ENCODE measurements around the gene ARFIP1. TPM values are rescaled to one million over a fixed set of nuclear protein-coding genes. Genes with fewer than 3 reads are reported as not detected.

Gene ARFIP1
- total and polyA plus RNA-seq, 2 donors (not counting 1 experiment from before 2014, with no cell fraction given) = 11.1 to 23.5 TPM

- Histone ChIP-seq H3K9ac (ENCODE audit: low read length) (no peak overlapping the region), H3K9me3 (ENCODE audit: control extremely low read depth in 1 of 3, control insufficient read depth in 2 of 3, insufficient read depth in 1 of 3, low read length in 2 of 3) (peaks cover 4 to 14% (median 6%) of the 10 kb centered on the region in 3 donors), H3K36me3 (replicated peaks in 1 of 2; ENCODE audit: control extremely low read depth in 1 of 2, control insufficient read depth in 1 of 2, extremely low read depth in 1 of 2, insufficient read depth in 2 of 2, low read length in 1 of 2) (no peaks in the 10 kb centered on the region), H3K27me3 (replicated peaks in 1 of 4; ENCODE audit: control extremely low read depth in 1 of 4, control insufficient read depth in 3 of 4, insufficient read depth in 4 of 4, low read length in 3 of 4) (no peaks in the 10 kb centered on the region), H3K4me3 (ENCODE audit: control extremely low read depth in 1 of 5, extremely low read depth in 1 of 5, insufficient read depth in 1 of 5, low read depth in 2 of 5, low read length in 4 of 5) (no peak overlapping the region), H4K20me1 (ENCODE audit: control insufficient read depth, insufficient read depth, low read length, poor library complexity, severe bottlenecking) (no peaks in the 10 kb centered on the region), H3K4me2 (replicated peaks; ENCODE audit: low read depth, low read length, poor library complexity, severe bottlenecking) (no peak overlapping the region), H3K4me1 (ENCODE audit: control insufficient read depth in 2 of 2, insufficient read depth in 2 of 2, low read length in 2 of 2) (no peaks in the 10 kb centered on the region), H3K79me2 (ENCODE audit: control insufficient read depth, insufficient read depth, low read length) (no peaks in the 10 kb centered on the region), H2AFZ (ENCODE audit: insufficient read depth, low read depth, low read length, poor library complexity, severe bottlenecking) (no peak overlapping the region), H3K27ac (ENCODE audit: low read length in 2 of 2) (no peak overlapping the region)
- ChIA-PET CTCF (no interaction called here), POLR2A (no interaction called here)
- Mint-ChIP-seq H3K4me3 (no peak overlapping the region), H3K27ac (no peak overlapping the region), H3K9me3 (ENCODE audit: insufficient read depth) (peaks cover 3% of the 10 kb centered on the region), H3K4me1 (no peaks in the 10 kb centered on the region), H3K27me3 (no peaks in the 10 kb centered on the region)
- 85% methylated on average over 2 of the region's 3 CpGs for WGBS (ENCODE audit: insufficient coverage)
- intact Hi-C loops (cut with micrococcal nuclease) = no loop called here
- no peak for DNase-seq
- no peak for TF ChIP-seq EZH2 (IDR thresholded peaks at IDR 0.05; ENCODE audit: borderline replicate concordance, insufficient read depth, low read depth, low read length, poor library complexity, severe bottlenecking)
- TF ChIP-seq CTCF (IDR thresholded peaks at IDR 0.05) = no peak
- no peak for ATAC-seq (ENCODE audit: low read depth)
Measured at GRCh38 chr4:152917543-152918395, 138.0 kb downstream of the ARFIP1 start.

GRCh38 chr4:152919826-152920225 lies 140.1 kb downstream of the ARFIP1 start:
- POLR2A ChIA-PET = no interaction called here
- intact Hi-C loops (cut with micrococcal nuclease) = no loop called here
- H3K9me3 ChIP-seq (ENCODE audit: control extremely low read depth in 1 of 3, control insufficient read depth in 2 of 3, insufficient read depth in 1 of 3, low read length in 2 of 3) = peaks cover 4 to 14% (median 6%) of the 10 kb centered on the region in 3 donors
- Mint-ChIP-seq H3K27ac (no peak overlapping the region), H3K9me3 (ENCODE audit: insufficient read depth) (peaks cover 3% of the 10 kb centered on the region), H3K27me3 (no peaks in the 10 kb centered on the region), H3K4me1 (no peaks in the 10 kb centered on the region), H3K4me3 (no peak overlapping the region)
- no peak overlapping the region for H2AFZ ChIP-seq (ENCODE audit: insufficient read depth, low read depth, low read length, poor library complexity, severe bottlenecking)
- DNase-seq (no peak), ATAC-seq (ENCODE audit: low read depth) (no peak)
- no peak overlapping the region for H3K4me3 ChIP-seq (ENCODE audit: control extremely low read depth in 1 of 5, extremely low read depth in 1 of 5, insufficient read depth in 1 of 5, low read depth in 2 of 5, low read length in 4 of 5)
- no peaks in the 10 kb centered on the region for H3K4me1 ChIP-seq (ENCODE audit: control insufficient read depth in 2 of 2, insufficient read depth in 2 of 2, low read length in 2 of 2)
- H3K9ac ChIP-seq (ENCODE audit: low read length) = no peak overlapping the region
- no peak overlapping the region for H3K4me2 ChIP-seq (replicated peaks; ENCODE audit: low read depth, low read length, poor library complexity, severe bottlenecking)
- no peaks in the 10 kb centered on the region for H3K36me3 ChIP-seq (replicated peaks in 1 of 2; ENCODE audit: control extremely low read depth in 1 of 2, control insufficient read depth in 1 of 2, extremely low read depth in 1 of 2, insufficient read depth in 2 of 2, low read length in 1 of 2)
- H4K20me1 ChIP-seq (ENCODE audit: control insufficient read depth, insufficient read depth, low read length, poor library complexity, severe bottlenecking) = no peaks in the 10 kb centered on the region
- H3K79me2 ChIP-seq (ENCODE audit: control insufficient read depth, insufficient read depth, low read length) = no peaks in the 10 kb centered on the region
- CTCF ChIA-PET = no interaction called here
- H3K27ac ChIP-seq (ENCODE audit: low read length in 2 of 2) = no peak overlapping the region
- no peaks in the 10 kb centered on the region for H3K27me3 ChIP-seq (replicated peaks in 1 of 4; ENCODE audit: control extremely low read depth in 1 of 4, control insufficient read depth in 3 of 4, insufficient read depth in 4 of 4, low read length in 3 of 4)
- no CpG with 5 or more reads among the region's 2 CpGs for WGBS (ENCODE audit: insufficient coverage)
- TF ChIP-seq EZH2 (IDR thresholded peaks at IDR 0.05; ENCODE audit: borderline replicate concordance, insufficient read depth, low read depth, low read length, poor library complexity, severe bottlenecking) (no peak), CTCF (IDR thresholded peaks at IDR 0.05) (no peak)
